Mesothelial cell of epicardium (in vitro differentiated cells): Measurements from ENCODE around the gene MLLT10. TPM values are rescaled to one million over a fixed set of nuclear protein-coding genes. Genes with fewer than 3 reads are reported as not detected.

Experiments used
- DNase-seq, 2 experiments: peaks; one replicate each; pipeline ENCODE4 v3.0.0; 2021; ENCODE audit warnings: low spot score in 2 of 2; ENCODE audit not compliant: unreplicated experiment in 2 of 2
- H3K27ac Mint-ChIP-seq: 2 replicates; pipeline ENCODE4 v1.8.0; 2021; ENCODE audit warnings: mixed read lengths
- H3K27me3 Mint-ChIP-seq: 2 replicates; pipeline ENCODE4 v1.8.0; 2021; ENCODE audit warnings: low read depth, mixed read lengths
- H3K36me3 Mint-ChIP-seq: 2 replicates; pipeline ENCODE4 v1.8.0; 2021; ENCODE audit warnings: mixed read lengths
- H3K4me1 Mint-ChIP-seq: 2 replicates; pipeline ENCODE4 v1.8.0; 2021; ENCODE audit warnings: mixed read lengths
- H3K4me3 Mint-ChIP-seq: 2 replicates; pipeline ENCODE4 v1.8.0; 2021; ENCODE audit warnings: mild to moderate bottlenecking, moderate library complexity, mixed read lengths
- H3K9me3 Mint-ChIP-seq: 2 replicates; pipeline ENCODE4 v1.8.0; 2021; ENCODE audit warnings: mixed read lengths
- total RNA-seq: library from RNA; stranded (reverse); gene quantifications from 3 replicates; pipeline ENCODE4 v1.2.1, GENCODE V29; 2021
- TF ChIP-seq, protein P1 (sequence below): fragments of 200-600 bp; sonication (generic); IDR thresholded peaks from one replicate; pipeline ENCODE4 v1.5.0; 2021; ENCODE audit warnings: antibody characterized with exemption; ENCODE audit not compliant: unreplicated experiment

The MLLT10 gene
- total RNA-seq, 1 donor from 2014 or later = 62.5 TPM

DNA sequence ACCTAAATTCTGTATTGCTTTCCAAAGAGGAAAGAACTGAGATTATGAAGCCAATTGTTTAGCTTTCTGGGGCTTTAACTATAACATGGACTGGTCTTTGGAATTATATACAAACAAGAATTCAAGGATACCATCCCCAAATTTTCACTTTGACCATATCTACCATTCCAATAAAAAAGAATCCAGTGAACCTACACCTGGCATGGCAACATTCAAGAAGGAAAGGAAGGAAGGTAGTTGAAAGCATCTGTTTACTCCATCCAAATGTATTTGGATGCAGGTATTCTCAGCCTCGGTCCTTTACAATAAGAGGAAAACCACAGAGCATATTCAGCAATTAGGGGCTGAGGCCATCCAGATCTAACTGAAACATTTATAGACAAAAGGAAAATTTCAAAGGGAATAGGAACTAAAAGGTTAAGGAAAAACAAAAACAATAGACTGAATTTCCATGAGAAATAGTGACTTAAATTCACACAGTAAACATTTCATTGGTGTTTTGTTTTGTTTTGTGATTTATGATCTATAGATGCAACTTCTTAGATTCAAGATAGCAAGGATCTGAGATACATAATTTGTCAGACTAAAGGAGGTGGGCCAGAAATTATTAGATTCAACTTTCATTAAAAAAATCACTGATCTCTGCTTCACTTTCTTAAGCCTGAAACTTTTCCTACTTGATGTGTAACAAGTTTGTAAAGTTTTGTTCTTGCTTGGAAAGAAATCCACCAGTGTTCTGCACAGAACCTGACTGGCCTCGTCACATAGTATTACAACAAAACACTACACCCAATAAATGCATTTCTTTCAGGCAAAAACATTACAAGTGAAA is 21.2 kb upstream of the MLLT10 start:
- TF ChIP-seq, protein P1, sequence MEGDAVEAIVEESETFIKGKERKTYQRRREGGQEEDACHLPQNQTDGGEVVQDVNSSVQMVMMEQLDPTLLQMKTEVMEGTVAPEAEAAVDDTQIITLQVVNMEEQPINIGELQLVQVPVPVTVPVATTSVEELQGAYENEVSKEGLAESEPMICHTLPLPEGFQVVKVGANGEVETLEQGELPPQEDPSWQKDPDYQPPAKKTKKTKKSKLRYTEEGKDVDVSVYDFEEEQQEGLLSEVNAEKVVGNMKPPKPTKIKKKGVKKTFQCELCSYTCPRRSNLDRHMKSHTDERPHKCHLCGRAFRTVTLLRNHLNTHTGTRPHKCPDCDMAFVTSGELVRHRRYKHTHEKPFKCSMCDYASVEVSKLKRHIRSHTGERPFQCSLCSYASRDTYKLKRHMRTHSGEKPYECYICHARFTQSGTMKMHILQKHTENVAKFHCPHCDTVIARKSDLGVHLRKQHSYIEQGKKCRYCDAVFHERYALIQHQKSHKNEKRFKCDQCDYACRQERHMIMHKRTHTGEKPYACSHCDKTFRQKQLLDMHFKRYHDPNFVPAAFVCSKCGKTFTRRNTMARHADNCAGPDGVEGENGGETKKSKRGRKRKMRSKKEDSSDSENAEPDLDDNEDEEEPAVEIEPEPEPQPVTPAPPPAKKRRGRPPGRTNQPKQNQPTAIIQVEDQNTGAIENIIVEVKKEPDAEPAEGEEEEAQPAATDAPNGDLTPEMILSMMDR = no peak
- no peaks in the 10 kb centered on the region for H3K9me3 Mint-ChIP-seq
- no peaks in the 10 kb centered on the region for H3K36me3 Mint-ChIP-seq
- no peak for DNase-seq
- peak overlapping the region; percentile 88 for H3K27ac Mint-ChIP-seq
- peaks cover 69% of the 10 kb centered on the region for H3K4me1 Mint-ChIP-seq
- peak overlapping the region; percentile 83 for H3K4me3 Mint-ChIP-seq
- no peaks in the 10 kb centered on the region for H3K27me3 Mint-ChIP-seq

DNA sequence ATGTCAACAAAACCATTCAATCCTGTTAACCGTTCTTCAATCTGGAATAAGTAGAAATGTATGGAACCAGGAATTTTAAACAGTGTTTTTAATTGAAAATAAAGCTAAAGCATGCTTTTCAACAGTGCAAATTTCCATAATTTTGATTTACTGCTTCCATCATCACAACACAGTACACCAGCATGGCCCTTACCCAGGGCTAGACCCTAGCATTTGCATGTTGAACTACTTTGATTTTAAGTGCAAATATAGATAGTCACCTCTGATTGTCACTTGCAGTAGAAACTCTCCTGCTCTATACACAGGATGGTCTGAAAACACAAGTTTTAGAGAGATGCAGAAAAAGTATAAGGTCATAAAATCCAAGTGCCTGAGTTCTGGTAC is 20.6 kb upstream of the MLLT10 start:
- Mint-ChIP-seq H3K4me1 (peaks cover 69% of the 10 kb centered on the region), H3K36me3 (no peaks in the 10 kb centered on the region), H3K27ac (peak overlapping the region; percentile 88), H3K9me3 (no peaks in the 10 kb centered on the region), H3K4me3 (peak overlapping the region; percentile 83), H3K27me3 (no peaks in the 10 kb centered on the region)
- DNase-seq = no peak
- TF ChIP-seq, protein P1 = no peak

DNA sequence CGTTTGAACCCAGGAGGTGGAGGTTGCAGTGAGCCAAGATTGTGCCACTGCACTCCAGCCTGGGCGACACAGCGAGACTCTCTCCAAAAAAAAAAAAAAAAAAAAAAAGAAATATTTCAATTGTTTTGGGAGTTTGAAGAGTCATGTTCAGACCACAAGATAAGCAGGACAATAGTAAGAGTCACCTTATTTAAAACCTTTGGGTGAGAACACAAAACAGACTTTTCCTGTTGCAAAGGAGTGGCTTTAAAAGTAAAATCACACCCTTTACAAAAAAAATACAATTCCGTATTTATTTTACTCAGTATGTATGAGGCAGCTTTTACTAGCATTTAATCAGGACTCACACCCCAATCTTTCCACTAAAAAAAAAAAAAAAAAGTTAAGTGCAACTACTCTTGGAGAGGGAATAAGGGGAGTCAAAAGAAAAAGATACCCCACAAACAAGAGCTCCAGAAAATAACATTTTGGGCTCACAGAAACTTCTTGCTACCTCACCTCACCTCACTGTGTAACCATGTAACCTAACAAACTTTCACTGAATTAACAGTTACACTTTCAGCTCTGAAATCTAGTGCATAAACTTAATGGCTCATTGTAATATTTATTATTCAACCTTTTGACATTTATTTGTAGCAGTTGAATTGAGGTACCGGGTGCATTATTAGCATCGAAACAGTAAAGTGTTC is 19.8 kb upstream of the MLLT10 start:
- H3K27ac Mint-ChIP-seq = peak overlapping the region; percentile 96
- no peak for DNase-seq
- H3K9me3 Mint-ChIP-seq = no peaks in the 10 kb centered on the region
- no peaks in the 10 kb centered on the region for H3K36me3 Mint-ChIP-seq
- H3K4me3 Mint-ChIP-seq = peak overlapping the region; percentile 83
- H3K27me3 Mint-ChIP-seq = no peaks in the 10 kb centered on the region
- TF ChIP-seq, protein P1 = no peak
- peaks cover 70% of the 10 kb centered on the region for H3K4me1 Mint-ChIP-seq

DNA sequence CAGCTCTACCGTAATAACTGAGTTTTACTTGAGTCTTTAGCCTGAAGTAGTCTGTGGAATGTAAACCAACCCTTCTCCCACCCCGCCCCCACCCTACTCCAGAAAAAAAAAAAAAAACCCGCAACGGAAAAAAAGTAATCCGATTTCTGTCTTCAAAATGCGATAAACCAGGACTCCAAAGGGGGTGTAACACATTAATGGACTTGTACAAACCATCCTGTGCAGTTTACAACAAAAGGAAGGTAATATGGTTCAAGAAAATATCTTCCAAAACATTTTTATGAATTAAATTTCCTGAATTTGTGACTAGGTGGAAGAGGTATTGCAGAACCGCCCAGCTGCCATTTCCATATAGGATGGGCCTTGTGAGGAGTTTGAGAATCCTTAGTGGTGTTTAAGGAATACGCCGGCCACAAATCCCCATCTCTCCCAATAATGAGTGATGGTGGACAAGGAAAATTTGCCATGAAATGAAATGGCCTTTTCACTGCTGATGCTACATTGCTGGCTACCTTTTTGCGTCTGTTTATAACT is 19.1 kb upstream of the MLLT10 start:
- H3K4me1 Mint-ChIP-seq = peaks cover 73% of the 10 kb centered on the region
- peak overlapping the region; percentile 96 for H3K27ac Mint-ChIP-seq
- peak overlapping the region; percentile 83 for H3K4me3 Mint-ChIP-seq
- no peaks in the 10 kb centered on the region for H3K36me3 Mint-ChIP-seq
- H3K9me3 Mint-ChIP-seq = no peaks in the 10 kb centered on the region
- DNase-seq = no peak
- no peaks in the 10 kb centered on the region for H3K27me3 Mint-ChIP-seq
- TF ChIP-seq, protein P1 = no peak

DNA sequence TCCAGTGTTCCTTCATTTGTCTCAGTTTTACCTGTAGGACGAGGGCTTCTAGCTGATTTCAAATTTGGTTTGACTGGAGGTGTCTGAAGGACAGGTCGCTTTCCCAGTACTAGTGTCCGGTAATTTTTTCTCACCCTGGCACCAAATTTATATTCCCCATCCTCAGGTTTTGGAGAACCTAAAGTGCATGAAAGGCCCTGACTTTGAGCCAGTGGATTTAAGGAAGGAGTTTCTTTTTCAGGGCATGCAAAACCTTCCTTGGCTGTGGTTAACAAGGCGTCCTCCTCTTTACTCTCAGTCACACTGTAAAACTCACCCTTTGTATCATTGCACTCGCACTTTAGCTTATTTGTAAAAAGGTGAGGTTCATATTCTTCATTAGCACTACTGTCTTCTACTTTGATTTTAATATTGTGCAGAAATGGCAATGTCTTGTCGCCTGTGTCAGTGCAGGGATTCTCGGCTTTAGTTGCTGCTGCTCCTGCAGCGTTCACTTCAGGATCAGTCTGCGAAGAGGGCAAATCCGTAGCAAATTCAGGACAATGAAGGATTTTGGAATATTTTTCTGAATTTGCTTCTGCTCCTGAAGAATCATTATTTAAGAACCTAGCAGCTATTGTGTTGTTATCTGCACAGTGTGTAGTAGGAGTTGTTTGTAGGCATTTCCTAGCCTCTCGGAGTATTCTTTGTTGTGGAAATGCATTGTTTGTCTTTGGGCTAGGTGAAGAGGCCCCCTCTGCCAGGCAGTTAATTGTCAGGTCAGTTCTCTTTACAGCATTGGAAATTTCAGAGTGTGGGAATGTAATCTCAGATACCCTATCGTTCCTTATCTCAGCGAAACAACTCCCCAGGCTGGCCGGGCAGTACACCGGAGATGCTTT is 18.4 kb upstream of the MLLT10 start:
- Mint-ChIP-seq H3K36me3 (no peaks in the 10 kb centered on the region), H3K9me3 (no peaks in the 10 kb centered on the region), H3K4me3 (peak overlapping the region; percentile 83), H3K27ac (peak overlapping the region; percentile 96), H3K4me1 (peaks cover 78% of the 10 kb centered on the region), H3K27me3 (no peaks in the 10 kb centered on the region)
- DNase-seq = no peak
- TF ChIP-seq, protein P1 = no peak
